ENCODE results near the gene RPP40.
"Not testable (repeated sequence)": the region's sequence is repeated elsewhere in the genome, so short reads cannot be mapped to it uniquely, and the experiment has no call there.

Gene RPP40

GRCh38 chr6:5034328-5034727 lies 30.5 kb upstream of the RPP40 start:
- Histone ChIP-seq H4K20me1 (ENCODE audit: insufficient read depth, low read length) (no peaks in the 10 kb centered on the region), H3K4me3 (ENCODE audit: low read depth in 1 of 2, low read length in 2 of 2) (no peak overlapping the region), H3K36me3 (ENCODE audit: insufficient read depth, low read length) (no peaks in the 10 kb centered on the region), H3K9ac (ENCODE audit: low read depth, low read length) (no peak overlapping the region), H3K27me3 (ENCODE audit: insufficient read depth, low read length, poor library complexity) (no peaks in the 10 kb centered on the region), H3K27ac (ENCODE audit: low read length) (no peak overlapping the region), H3K4me2 (ENCODE audit: insufficient read depth, low read length) (no peak overlapping the region), H3K4me1 (ENCODE audit: insufficient read depth, low read length) (no peaks in the 10 kb centered on the region), H3K9me3 (ENCODE audit: insufficient read depth, low read length, severe bottlenecking) (no peaks in the 10 kb centered on the region), H2AFZ (ENCODE audit: low read depth, low read length) (no peak overlapping the region), H3K79me2 (ENCODE audit: insufficient read depth, low read length) (no peaks in the 10 kb centered on the region)
- TF ChIP-seq EZH2 (IDR thresholded peaks at IDR 0.05; ENCODE audit: borderline replicate concordance, low read depth, low read length, severe bottlenecking), result no peak
- no peak for TF ChIP-seq CTCF (IDR thresholded peaks at IDR 0.05; ENCODE audit: borderline replicate concordance, extremely low read depth, low read length, poor library complexity, severe bottlenecking)
- no peak for DNase-seq
- no peak for ATAC-seq (ENCODE audit: insufficient read depth, low read depth)

GRCh38 chr6:5033214-5033904 lies 29.5 kb upstream of the RPP40 start:
- not testable (repeated sequence) for H3K27ac ChIP-seq (ENCODE audit: low read length); H3K27me3 ChIP-seq (ENCODE audit: insufficient read depth, low read length, poor library complexity); H3K4me2 ChIP-seq (ENCODE audit: insufficient read depth, low read length); H3K9me3 ChIP-seq (ENCODE audit: insufficient read depth, low read length, severe bottlenecking); H3K4me1 ChIP-seq (ENCODE audit: insufficient read depth, low read length); H2AFZ ChIP-seq (ENCODE audit: low read depth, low read length); ATAC-seq (ENCODE audit: insufficient read depth, low read depth); H3K9ac ChIP-seq (ENCODE audit: low read depth, low read length); H3K36me3 ChIP-seq (ENCODE audit: insufficient read depth, low read length); H3K4me3 ChIP-seq (ENCODE audit: low read depth in 1 of 2, low read length in 2 of 2); H4K20me1 ChIP-seq (ENCODE audit: insufficient read depth, low read length); DNase-seq; H3K79me2 ChIP-seq (ENCODE audit: insufficient read depth, low read length)

GRCh38 chr6:5032706-5033105 lies 28.9 kb upstream of the RPP40 start:
- not testable (repeated sequence) for H3K9ac ChIP-seq (ENCODE audit: low read depth, low read length); H3K4me3 ChIP-seq (ENCODE audit: low read depth in 1 of 2, low read length in 2 of 2); H3K9me3 ChIP-seq (ENCODE audit: insufficient read depth, low read length, severe bottlenecking); H3K4me1 ChIP-seq (ENCODE audit: insufficient read depth, low read length); ATAC-seq (ENCODE audit: insufficient read depth, low read depth); H4K20me1 ChIP-seq (ENCODE audit: insufficient read depth, low read length); H3K79me2 ChIP-seq (ENCODE audit: insufficient read depth, low read length); DNase-seq; H3K36me3 ChIP-seq (ENCODE audit: insufficient read depth, low read length); H2AFZ ChIP-seq (ENCODE audit: low read depth, low read length); H3K4me2 ChIP-seq (ENCODE audit: insufficient read depth, low read length); H3K27ac ChIP-seq (ENCODE audit: low read length); H3K27me3 ChIP-seq (ENCODE audit: insufficient read depth, low read length, poor library complexity)

GRCh38 chr6:5031150-5031549 lies 27.3 kb upstream of the RPP40 start:
- H3K27ac ChIP-seq (ENCODE audit: low read length), result no peak overlapping the region
- no peaks in the 10 kb centered on the region for H4K20me1 ChIP-seq (ENCODE audit: insufficient read depth, low read length)
- H2AFZ ChIP-seq (ENCODE audit: low read depth, low read length), result no peak overlapping the region; the same call in 1 of the 2 replicates
- no peaks in the 10 kb centered on the region for H3K9me3 ChIP-seq (ENCODE audit: insufficient read depth, low read length, severe bottlenecking)
- TF ChIP-seq EZH2 (IDR thresholded peaks at IDR 0.05; ENCODE audit: borderline replicate concordance, low read depth, low read length, severe bottlenecking) (no peak), CTCF (IDR thresholded peaks at IDR 0.05; ENCODE audit: borderline replicate concordance, extremely low read depth, low read length, poor library complexity, severe bottlenecking) (no peak)
- no peaks in the 10 kb centered on the region for H3K27me3 ChIP-seq (ENCODE audit: insufficient read depth, low read length, poor library complexity)
- no peak overlapping the region for H3K4me3 ChIP-seq (ENCODE audit: low read depth in 1 of 2, low read length in 2 of 2)
- H3K79me2 ChIP-seq (ENCODE audit: insufficient read depth, low read length), result no peaks in the 10 kb centered on the region
- DNase-seq, result no peak
- H3K4me2 ChIP-seq (ENCODE audit: insufficient read depth, low read length), result no peak overlapping the region
- H3K4me1 ChIP-seq (ENCODE audit: insufficient read depth, low read length), result no peaks in the 10 kb centered on the region
- no peak for ATAC-seq (ENCODE audit: insufficient read depth, low read depth)
- H3K9ac ChIP-seq (ENCODE audit: low read depth, low read length), result no peak overlapping the region
- H3K36me3 ChIP-seq (ENCODE audit: insufficient read depth, low read length), result no peaks in the 10 kb centered on the region
